NCI-H748 (cell line): ENCODE measurements around the gene HOXB6.

ENCODE experiments used
- DNase-seq: peaks from one replicate; lab custom pipeline; 2025; ENCODE audit not compliant: unreplicated experiment; lab: John Stamatoyannopoulos, UW

Gene HOXB6

GRCh38 chr17:48622857-48623256 is 18.1 kb upstream of the HOXB6 start:
- DNase-seq, result no peak

- DNase-seq, result no peak
These were observed 16.9 kb upstream of the HOXB6 start for GRCh38 chr17:48621410-48622392.

- DNase-seq, result no peak
These were observed 15.8 kb upstream of the HOXB6 start for GRCh38 chr17:48620461-48621139.

- no peak for DNase-seq
These were observed 15.2 kb upstream of the HOXB6 start for GRCh38 chr17:48619826-48620449.

GRCh38 chr17:48618256-48618896 is 13.6 kb upstream of the HOXB6 start:
- peak; percentile 82 for DNase-seq

- peak; percentile 55 for DNase-seq
These were observed 12.9 kb upstream of the HOXB6 start for GRCh38 chr17:48617471-48618255.

GRCh38 chr17:48616717-48617470 is 12.1 kb upstream of the HOXB6 start:
- DNase-seq, result peak; percentile 14

- DNase-seq, result no peak
These were observed 11.4 kb upstream of the HOXB6 start for GRCh38 chr17:48615963-48616716.

GRCh38 chr17:48615047-48615962 is 10.5 kb upstream of the HOXB6 start, which contains the start of gene HOXB8:
Gene HOXB8, minus strand, starts transcription at chr17:48615292. Its CDS starts 588 bp downstream, at chr17:48614704.
- peak; percentile 42 for DNase-seq

GRCh38 chr17:48613862-48614694 is 9.3 kb upstream of the HOXB6 start:
- peak; percentile 80 for DNase-seq

- peak; percentile 66 for DNase-seq
These were observed 8.3 kb upstream of the HOXB6 start for GRCh38 chr17:48612854-48613691.

GRCh38 chr17:48612456-48612853 is 7.7 kb upstream of the HOXB6 start:
- DNase-seq, result peak; percentile 57

- peak; percentile 81 for DNase-seq
These were observed 7.1 kb upstream of the HOXB6 start for GRCh38 chr17:48611681-48612455.

- DNase-seq, result peak; percentile 69
These were observed 6.4 kb upstream of the HOXB6 start for GRCh38 chr17:48611213-48611612.
